Chondrocyte (in vitro differentiated cells): Measurements from ENCODE around the gene PRELID3B. TPM values are rescaled to one million over a fixed set of nuclear protein-coding genes. Genes with fewer than 3 reads are reported as not detected.
A peak's percentile ranks its signal among the peaks of the same experiment; 100 is the strongest.

ENCODE experiments used
- DNase-seq: peaks from one replicate; pipeline ENCODE4 v3.0.0; 2021; ENCODE audit warnings: mixed read lengths, low spot score
- H3K27ac Mint-ChIP-seq: one replicate; pipeline ENCODE4 v1.8.0; 2021; ENCODE audit warnings: mild to moderate bottlenecking, moderate library complexity, mixed read lengths; ENCODE audit not compliant: unreplicated experiment
- H3K27me3 Mint-ChIP-seq: 2 replicates; pipeline ENCODE4 v1.8.0; 2021; ENCODE audit warnings: low read depth, mixed read lengths
- H3K36me3 Mint-ChIP-seq: 2 replicates; pipeline ENCODE4 v1.8.0; 2021; ENCODE audit warnings: low read depth, mixed read lengths
- H3K4me1 Mint-ChIP-seq: 2 replicates; pipeline ENCODE4 v1.8.0; 2021; ENCODE audit warnings: low read depth, mild to moderate bottlenecking, mixed read lengths
- H3K4me3 Mint-ChIP-seq: one replicate; pipeline ENCODE4 v1.8.0; 2021; ENCODE audit warnings: mild to moderate bottlenecking, moderate library complexity, mixed read lengths; ENCODE audit not compliant: unreplicated experiment
- H3K9me3 Mint-ChIP-seq: 2 replicates; pipeline ENCODE4 v1.8.0; 2021; ENCODE audit warnings: low read depth, mixed read lengths
- total RNA-seq: library from RNA; stranded (reverse); gene quantifications from 3 replicates; pipeline ENCODE4 v1.2.1, GENCODE V29; 2021
- TF ChIP-seq, protein P1 (sequence below): fragments of 200-600 bp; sonication (generic); IDR thresholded peaks from 2 replicates; pipeline ENCODE4 v1.5.0; 2021; ENCODE audit warnings: antibody characterized with exemption, mild to moderate bottlenecking, moderate library complexity

PRELID3B gene
- total RNA-seq, 1 donor from 2014 or later, result 41.1 TPM

- no peaks in the 10 kb centered on the region for H3K9me3 Mint-ChIP-seq
- H3K4me1 Mint-ChIP-seq, result peaks cover 58% of the 10 kb centered on the region
- H3K4me3 Mint-ChIP-seq, result no peak overlapping the region
- no peak for DNase-seq
- H3K36me3 Mint-ChIP-seq, result no peaks in the 10 kb centered on the region
- H3K27me3 Mint-ChIP-seq, result no peaks in the 10 kb centered on the region
- no peak overlapping the region for H3K27ac Mint-ChIP-seq
- TF ChIP-seq, protein P1, sequence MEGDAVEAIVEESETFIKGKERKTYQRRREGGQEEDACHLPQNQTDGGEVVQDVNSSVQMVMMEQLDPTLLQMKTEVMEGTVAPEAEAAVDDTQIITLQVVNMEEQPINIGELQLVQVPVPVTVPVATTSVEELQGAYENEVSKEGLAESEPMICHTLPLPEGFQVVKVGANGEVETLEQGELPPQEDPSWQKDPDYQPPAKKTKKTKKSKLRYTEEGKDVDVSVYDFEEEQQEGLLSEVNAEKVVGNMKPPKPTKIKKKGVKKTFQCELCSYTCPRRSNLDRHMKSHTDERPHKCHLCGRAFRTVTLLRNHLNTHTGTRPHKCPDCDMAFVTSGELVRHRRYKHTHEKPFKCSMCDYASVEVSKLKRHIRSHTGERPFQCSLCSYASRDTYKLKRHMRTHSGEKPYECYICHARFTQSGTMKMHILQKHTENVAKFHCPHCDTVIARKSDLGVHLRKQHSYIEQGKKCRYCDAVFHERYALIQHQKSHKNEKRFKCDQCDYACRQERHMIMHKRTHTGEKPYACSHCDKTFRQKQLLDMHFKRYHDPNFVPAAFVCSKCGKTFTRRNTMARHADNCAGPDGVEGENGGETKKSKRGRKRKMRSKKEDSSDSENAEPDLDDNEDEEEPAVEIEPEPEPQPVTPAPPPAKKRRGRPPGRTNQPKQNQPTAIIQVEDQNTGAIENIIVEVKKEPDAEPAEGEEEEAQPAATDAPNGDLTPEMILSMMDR, result no peak
Measured at GRCh38 chr20:59008715-59009336, 33.8 kb downstream of the PRELID3B start.

DNA sequence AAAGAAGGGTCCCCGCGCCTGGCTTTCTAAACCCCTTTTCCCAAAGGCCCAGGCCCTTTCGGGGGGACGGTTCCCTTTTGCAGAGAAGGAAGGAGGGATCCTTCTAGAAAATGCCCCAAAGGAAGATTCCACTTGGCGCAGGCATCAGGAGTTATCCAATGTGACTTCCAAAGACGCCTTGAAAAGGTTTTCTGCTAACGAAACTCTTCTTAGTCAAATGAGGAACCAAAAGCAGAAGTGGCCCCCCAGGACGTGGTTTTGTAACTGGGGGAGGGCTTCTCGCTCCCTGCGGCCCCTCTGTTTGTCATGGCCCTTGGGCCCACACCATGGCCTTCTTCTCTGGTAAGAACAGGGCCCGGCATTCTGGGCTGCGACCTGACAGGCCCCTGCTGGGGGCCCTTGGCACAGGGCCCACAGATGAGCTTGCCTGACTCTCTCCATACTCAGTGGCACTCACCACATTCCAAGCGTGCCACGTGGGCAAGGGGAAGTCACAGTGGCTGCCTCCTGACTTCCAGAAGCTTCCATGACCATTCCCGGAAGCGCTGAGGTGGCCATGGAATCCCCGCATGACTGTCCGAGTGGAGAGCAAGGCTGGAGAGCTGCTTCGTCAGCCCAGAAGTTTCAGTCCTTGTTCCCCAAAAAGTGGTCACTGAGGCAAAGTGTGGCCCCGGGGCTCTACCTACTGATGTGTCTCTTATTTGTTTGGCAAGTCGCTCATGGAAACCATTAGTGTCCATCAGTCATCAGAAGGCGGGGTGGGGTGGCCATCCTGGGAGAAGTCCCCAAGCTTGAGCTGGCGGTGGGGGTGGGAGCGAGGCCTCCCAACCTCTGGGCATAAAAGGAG lies 34.7 kb downstream of the PRELID3B start:
- H3K27ac Mint-ChIP-seq, result no peak overlapping the region
- no peaks in the 10 kb centered on the region for H3K36me3 Mint-ChIP-seq
- TF ChIP-seq, protein P1, result no peak
- H3K9me3 Mint-ChIP-seq, result no peaks in the 10 kb centered on the region
- H3K27me3 Mint-ChIP-seq, result no peaks in the 10 kb centered on the region
- H3K4me3 Mint-ChIP-seq, result peak overlapping the region; percentile 59
- peaks cover 52% of the 10 kb centered on the region for H3K4me1 Mint-ChIP-seq
- DNase-seq, result no peak

- Mint-ChIP-seq H3K9me3 (no peaks in the 10 kb centered on the region), H3K36me3 (peaks cover 1% of the 10 kb centered on the region), H3K4me1 (peaks cover 44% of the 10 kb centered on the region), H3K4me3 (peak within 1 kb of the TSS; percentile 60), H3K27ac (peak within 1 kb of the TSS; percentile 61), H3K27me3 (no peaks in the 10 kb centered on the region)
- TF ChIP-seq, protein P1, result no peak
- DNase-seq, result no peak
Measured at GRCh38 chr20:59006864-59007664, 35.5 kb downstream of the PRELID3B start, which contains the start of gene CTSZ. Gene CTSZ, minus strand, starts transcription at chr20:59007254. Its CDS starts 126 bp downstream, at chr20:59007128.

DNA sequence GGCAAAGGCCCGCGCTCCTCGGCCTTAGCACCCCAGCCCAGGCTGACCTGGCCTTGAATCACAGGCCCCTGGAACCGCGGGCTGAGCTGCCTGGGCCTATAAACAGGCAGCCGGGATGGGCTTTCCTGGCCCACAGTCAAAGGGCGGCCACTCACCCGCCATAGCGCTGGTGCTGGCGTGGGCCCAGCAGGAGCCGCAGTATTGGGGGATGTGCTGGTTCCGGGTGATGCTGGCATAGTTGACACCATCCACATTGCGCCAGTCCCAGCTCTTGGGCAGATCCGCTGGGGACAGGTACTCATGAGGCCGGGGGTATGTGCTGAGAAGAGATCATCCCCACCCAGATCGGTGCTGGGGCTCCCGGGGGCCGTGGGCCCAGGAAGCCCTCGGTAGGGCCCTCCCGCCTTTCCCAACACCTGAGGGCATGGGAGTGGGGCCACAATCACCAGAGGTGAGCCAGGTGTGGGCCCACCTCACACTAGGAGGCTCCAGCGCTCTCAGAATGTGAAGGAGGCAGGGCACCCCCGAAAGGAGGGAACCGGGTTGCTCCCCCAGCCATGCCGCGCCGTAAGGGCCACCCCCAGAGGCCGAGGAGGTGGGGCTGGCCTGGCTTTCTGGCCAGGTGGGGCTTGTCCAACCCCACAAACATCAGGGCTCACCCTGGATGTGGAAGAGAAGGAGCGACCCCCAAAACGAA lies 36.3 kb downstream of the PRELID3B start:
- Mint-ChIP-seq H3K9me3 (no peaks in the 10 kb centered on the region), H3K36me3 (peaks cover 4% of the 10 kb centered on the region), H3K4me3 (peak overlapping the region; percentile 60), H3K27ac (peak overlapping the region; percentile 61), H3K4me1 (peaks cover 37% of the 10 kb centered on the region), H3K27me3 (no peaks in the 10 kb centered on the region)
- TF ChIP-seq, protein P1, result no peak
- DNase-seq, result no peak
